MM.1S (cell line): Measurements from ENCODE around the gene SLC37A3.
"Not testable (repeated sequence)": the region's sequence is repeated elsewhere in the genome, so short reads cannot be mapped to it uniquely, and the experiment has no call there.

Experiments used
- DNase-seq: peaks from one replicate; pipeline ENCODE4 v3.0.0-alpha.2; 2015
- H2AFZ ChIP-seq: fragments of 300-600 bp; sonication (generic); 2 replicates; pipeline ENCODE4 v1.6.0; 2016; ENCODE audit warnings: antibody characterized with exemption, low read length
- H3F3A ChIP-seq: fragments of 300-600 bp; sonication (generic); 2 replicates; pipeline ENCODE4 v1.6.1; 2016; ENCODE audit warnings: mild to moderate bottlenecking, antibody characterized with exemption, low read length, moderate library complexity, mixed read lengths; ENCODE audit not compliant: insufficient read depth
- H3K27ac ChIP-seq: fragments of 300-600 bp; sonication (generic); 2 replicates; pipeline ENCODE4 v1.5.1; 2016; ENCODE audit warnings: mild to moderate bottlenecking, low read length
- H3K27me3 ChIP-seq: fragments of 300-600 bp; sonication (generic); replicated peaks from 2 replicates; pipeline ENCODE4 v1.6.0; 2016; ENCODE audit warnings: low read length; ENCODE audit not compliant: insufficient read depth
- H3K36me3 ChIP-seq: fragments of 300-600 bp; sonication (generic); replicated peaks from 2 replicates; pipeline ENCODE4 v1.6.1; 2016; ENCODE audit warnings: mild to moderate bottlenecking, low read length, mixed read lengths; ENCODE audit not compliant: insufficient read depth
- H3K4me1 ChIP-seq: fragments of 300-600 bp; sonication (generic); 2 replicates; pipeline ENCODE4 v1.6.1; 2016; ENCODE audit warnings: low read length, mixed read lengths
- H3K4me2 ChIP-seq: fragments of 300-600 bp; sonication (generic); 2 replicates; pipeline ENCODE4 v1.6.0; 2016; ENCODE audit warnings: low read depth, low read length
- H3K4me3 ChIP-seq: fragments of 300-600 bp; sonication (generic); 2 replicates; pipeline ENCODE4 v1.5.1; 2016; ENCODE audit warnings: low read length, mixed read lengths
- H3K79me2 ChIP-seq: fragments of 300-600 bp; sonication (generic); 2 replicates; pipeline ENCODE4 v1.6.1; 2016; ENCODE audit warnings: mixed run types, low read length, mixed read lengths
- H3K9ac ChIP-seq: fragments of 300-600 bp; sonication (generic); 2 replicates; pipeline ENCODE4 v1.6.1; 2016; ENCODE audit warnings: low read length, mixed read lengths
- H3K9me2 ChIP-seq: fragments of 300-600 bp; sonication (generic); replicated peaks from 2 replicates; pipeline ENCODE4 v1.6.1; 2016; ENCODE audit warnings: mild to moderate bottlenecking, low read length, mixed read lengths; ENCODE audit not compliant: insufficient read depth
- H3K9me3 ChIP-seq: fragments of 300-600 bp; sonication (generic); replicated peaks from 2 replicates; pipeline ENCODE4 v1.6.1; 2016; ENCODE audit warnings: mild to moderate bottlenecking, low read length, mixed read lengths; ENCODE audit not compliant: insufficient read depth
- H4K20me1 ChIP-seq: fragments of 300-600 bp; sonication (generic); 2 replicates; pipeline ENCODE4 v1.6.1; 2016; ENCODE audit warnings: mild to moderate bottlenecking, low read length, moderate library complexity, mixed read lengths; ENCODE audit not compliant: insufficient read depth
- EZH2 ChIP-seq: fragments of 300-600 bp; sonication (generic); optimal IDR thresholded peaks from 2 replicates; pipeline ENCODE3; 2017; ENCODE audit warnings: low read depth, mild to moderate bottlenecking, antibody characterized with exemption, low read length, mixed read lengths
- EZH2phosphoT487 ChIP-seq: fragments of 300-600 bp; sonication (generic); IDR thresholded peaks from 2 replicates; pipeline ENCODE4 v1.6.1; 2018; ENCODE audit warnings: antibody characterized with exemption, low read length
- TF ChIP-seq, protein P1 (sequence below): fragments of 300-600 bp; sonication (generic); IDR thresholded peaks from 2 replicates; pipeline ENCODE4 v1.5.1; 2016; ENCODE audit warnings: antibody characterized with exemption, low read length, mixed read lengths

The SLC37A3 gene

GRCh38 chr7:140324714-140325113, 73.6 kb downstream of the SLC37A3 start:
- Histone ChIP-seq H3K4me2 (no peak overlapping the region), H2AFZ (no peak overlapping the region), H3K36me3 (no peaks in the 10 kb centered on the region), H3K79me2 (no peaks in the 10 kb centered on the region), H3K4me3 (no peak overlapping the region), H3K27ac (no peak overlapping the region), H4K20me1 (no peaks in the 10 kb centered on the region), H3K9ac (no peak overlapping the region), H3K9me3 (no peaks in the 10 kb centered on the region), H3F3A (no peaks in the 10 kb centered on the region), H3K27me3 (0 out of 2 replicates have a peak, but pooled peaks cover 4% of the 10 kb centered on the region), H3K9me2 (no peaks in the 10 kb centered on the region), H3K4me1 (no peaks in the 10 kb centered on the region)
- TF ChIP-seq, protein P1, sequence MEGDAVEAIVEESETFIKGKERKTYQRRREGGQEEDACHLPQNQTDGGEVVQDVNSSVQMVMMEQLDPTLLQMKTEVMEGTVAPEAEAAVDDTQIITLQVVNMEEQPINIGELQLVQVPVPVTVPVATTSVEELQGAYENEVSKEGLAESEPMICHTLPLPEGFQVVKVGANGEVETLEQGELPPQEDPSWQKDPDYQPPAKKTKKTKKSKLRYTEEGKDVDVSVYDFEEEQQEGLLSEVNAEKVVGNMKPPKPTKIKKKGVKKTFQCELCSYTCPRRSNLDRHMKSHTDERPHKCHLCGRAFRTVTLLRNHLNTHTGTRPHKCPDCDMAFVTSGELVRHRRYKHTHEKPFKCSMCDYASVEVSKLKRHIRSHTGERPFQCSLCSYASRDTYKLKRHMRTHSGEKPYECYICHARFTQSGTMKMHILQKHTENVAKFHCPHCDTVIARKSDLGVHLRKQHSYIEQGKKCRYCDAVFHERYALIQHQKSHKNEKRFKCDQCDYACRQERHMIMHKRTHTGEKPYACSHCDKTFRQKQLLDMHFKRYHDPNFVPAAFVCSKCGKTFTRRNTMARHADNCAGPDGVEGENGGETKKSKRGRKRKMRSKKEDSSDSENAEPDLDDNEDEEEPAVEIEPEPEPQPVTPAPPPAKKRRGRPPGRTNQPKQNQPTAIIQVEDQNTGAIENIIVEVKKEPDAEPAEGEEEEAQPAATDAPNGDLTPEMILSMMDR = no peak
- TF ChIP-seq EZH2phosphoT487 (no peak), EZH2 (no peak)
- no peak for DNase-seq

DNA sequence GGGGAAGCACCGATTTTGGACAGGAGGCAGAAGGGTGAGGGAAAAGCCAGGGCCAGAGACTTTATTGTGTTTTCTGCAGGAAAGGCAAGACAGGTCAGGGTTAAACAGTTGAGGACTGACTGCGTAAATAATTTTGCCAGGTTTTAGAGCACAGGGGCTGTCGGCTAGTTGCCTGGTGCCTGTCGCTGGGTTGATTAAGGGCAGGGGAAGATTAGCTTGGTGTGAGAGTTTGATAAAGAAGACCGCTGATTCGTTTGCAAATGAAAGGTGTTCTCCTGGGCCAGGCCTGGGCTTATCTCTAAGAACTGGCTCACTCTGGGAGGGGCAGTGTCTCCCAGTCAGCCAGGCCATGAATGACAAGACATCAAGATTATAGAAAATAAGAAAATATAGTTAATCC, 75.6 kb downstream of the SLC37A3 start:
- Histone ChIP-seq H3K4me1 (no peaks in the 10 kb centered on the region), H3K9ac (no peak overlapping the region), H3K27me3 (0 out of 2 replicates have a peak, but pooled peaks cover 4% of the 10 kb centered on the region), H3K79me2 (no peaks in the 10 kb centered on the region), H3K9me3 (no peaks in the 10 kb centered on the region), H2AFZ (no peak overlapping the region), H4K20me1 (no peaks in the 10 kb centered on the region), H3K4me2 (no peak overlapping the region), H3K36me3 (no peaks in the 10 kb centered on the region), H3K4me3 (no peak overlapping the region), H3K27ac (no peak overlapping the region), H3F3A (no peaks in the 10 kb centered on the region), H3K9me2 (no peaks in the 10 kb centered on the region)
- no peak for TF ChIP-seq EZH2phosphoT487
- TF ChIP-seq EZH2 = no peak
- TF ChIP-seq, protein P1 = no peak
- DNase-seq = no peak

- not testable (repeated sequence) for H3K9me3 ChIP-seq, H3K79me2 ChIP-seq, H3K4me1 ChIP-seq, H3F3A ChIP-seq, DNase-seq, H3K4me3 ChIP-seq, H3K4me2 ChIP-seq, H3K9ac ChIP-seq, H3K36me3 ChIP-seq, H3K9me2 ChIP-seq, H3K27ac ChIP-seq, H4K20me1 ChIP-seq, H2AFZ ChIP-seq, H3K27me3 ChIP-seq
Measured at GRCh38 chr7:140320078-140320477, 78.3 kb downstream of the SLC37A3 start.

DNA sequence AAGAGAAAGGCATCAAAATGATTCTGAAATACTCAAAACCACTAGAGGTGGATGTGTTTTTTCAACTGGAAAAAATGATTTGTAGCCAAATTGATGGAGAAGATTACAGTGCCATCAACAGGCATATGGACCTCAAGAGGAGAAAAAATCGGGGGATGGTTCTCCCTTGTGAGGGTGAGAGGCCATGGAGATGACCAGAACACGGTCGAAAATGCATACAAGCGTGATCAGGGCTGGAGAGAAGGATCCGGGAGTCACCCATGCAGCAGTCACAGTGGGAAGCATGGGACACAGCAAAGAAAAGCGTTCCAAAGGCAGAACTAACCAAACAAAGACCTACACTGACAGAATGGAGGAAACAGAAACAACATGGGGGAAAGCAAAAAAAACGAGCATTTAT, 80.3 kb downstream of the SLC37A3 start:
- H3K9me3 ChIP-seq = no peaks in the 10 kb centered on the region
- H3K9me2 ChIP-seq = no peaks in the 10 kb centered on the region
- no peak overlapping the region for H3K4me2 ChIP-seq

More for the DNA sequence above, 80.3 kb downstream of the SLC37A3 start:
- TF ChIP-seq EZH2 (no peak), EZH2phosphoT487 (no peak)
- TF ChIP-seq, protein P1 = no peak
- DNase-seq = no peak
- H3K4me3 ChIP-seq = no peak overlapping the region
- H4K20me1 ChIP-seq = no peaks in the 10 kb centered on the region
- H3K36me3 ChIP-seq = no peaks in the 10 kb centered on the region
- H3F3A ChIP-seq = no peaks in the 10 kb centered on the region
- H2AFZ ChIP-seq = no peak overlapping the region
- H3K27me3 ChIP-seq = no peaks in the 10 kb centered on the region
- no peaks in the 10 kb centered on the region for H3K4me1 ChIP-seq
- no peaks in the 10 kb centered on the region for H3K79me2 ChIP-seq
- H3K27ac ChIP-seq = no peak overlapping the region
- H3K9ac ChIP-seq = no peak overlapping the region
